Skeletal muscle cell (primary cell): ENCODE measurements around the gene SIRT5.

Source experiments
- DNase-seq: peaks from one replicate; pipeline ENCODE4 v3.0.0-alpha.2; 2010; ENCODE audit warnings: low read depth
- H3K4me3 ChIP-seq: 2 replicates; pipeline ENCODE4 v1.5.1; 2011; ENCODE audit warnings: low read depth, mild to moderate bottlenecking, control low read depth, low read length, moderate library complexity

Gene SIRT5

GRCh38 chr6:13577926-13578325 lies 3.5 kb downstream of the SIRT5 start:
- no peak overlapping the region for H3K4me3 ChIP-seq
- DNase-seq, result no peak

GRCh38 chr6:13579911-13580310 lies 5.5 kb downstream of the SIRT5 start:
- no peak overlapping the region for H3K4me3 ChIP-seq

GRCh38 chr6:13581700-13582229 lies 7.4 kb downstream of the SIRT5 start:
- no peak overlapping the region for H3K4me3 ChIP-seq
- no peak for DNase-seq

More at GRCh38 chr6:13579911-13580310, 5.5 kb downstream of the SIRT5 start:
- DNase-seq, result no peak

DNA sequence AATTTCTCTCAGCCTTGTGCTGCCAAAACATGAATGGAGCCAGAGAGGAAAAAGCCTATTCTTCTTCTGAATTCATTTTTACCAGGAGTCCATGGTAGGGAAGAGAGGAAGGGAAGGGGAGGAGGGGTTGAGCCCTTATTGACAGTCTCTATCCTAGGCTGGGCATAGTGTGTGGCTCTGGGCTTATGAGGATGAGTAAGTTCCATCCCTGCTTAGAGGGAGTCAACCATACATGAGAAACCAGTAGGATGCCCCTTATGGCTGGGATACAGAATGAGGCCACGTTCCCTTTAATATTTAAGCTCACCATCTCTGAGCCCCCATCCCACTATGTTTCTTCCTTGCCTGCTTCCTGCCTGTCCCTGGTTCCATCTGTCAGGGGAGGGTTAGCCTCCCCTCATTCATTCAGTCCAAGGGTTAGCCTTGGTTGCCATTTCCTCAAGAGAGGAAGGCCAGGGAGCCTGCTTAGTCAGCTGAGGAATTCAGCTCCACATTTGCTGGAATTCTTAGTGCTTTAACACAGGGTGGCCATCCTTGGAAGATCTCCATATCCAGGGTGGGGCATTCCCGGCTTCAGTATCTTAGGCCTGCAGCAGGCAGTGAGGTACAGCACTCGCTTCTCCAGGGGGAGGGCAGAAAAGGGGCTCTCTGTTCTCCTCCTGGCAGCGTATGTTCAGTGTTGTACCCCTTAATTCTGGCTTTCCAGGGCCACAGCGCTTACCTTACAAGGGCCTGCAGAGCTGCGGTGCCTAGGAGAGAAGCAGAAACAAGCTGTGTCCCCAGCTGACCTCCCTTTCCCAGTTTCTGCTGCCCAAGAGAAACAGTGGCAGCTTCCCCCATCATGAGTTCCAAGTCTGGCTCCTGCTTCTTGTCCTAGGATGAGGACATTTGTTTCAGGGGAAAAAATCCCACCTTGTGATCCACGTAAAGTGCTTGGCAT lies 12.5 kb downstream of the SIRT5 start:
- H3K4me3 ChIP-seq, result no peak overlapping the region
- DNase-seq, result no peak

DNA sequence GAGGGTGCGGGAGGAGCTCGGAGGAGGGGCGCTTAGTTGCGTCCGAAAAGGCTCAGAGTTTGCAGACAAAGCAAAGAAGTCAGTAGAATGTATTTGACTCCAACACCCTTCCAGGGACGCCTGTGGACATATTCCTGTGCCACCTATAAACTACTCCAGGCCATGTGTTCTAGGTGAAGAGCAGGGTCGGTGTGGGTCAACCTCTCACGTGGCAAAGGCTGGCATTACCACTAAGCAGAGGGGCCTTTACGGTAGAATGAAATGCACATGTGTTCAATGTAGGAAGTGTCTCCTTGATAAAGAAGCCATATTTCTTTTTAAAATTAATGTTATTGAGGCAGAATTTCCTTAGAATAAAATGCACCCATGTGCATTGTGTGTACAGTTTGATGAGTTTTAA lies 15.4 kb downstream of the SIRT5 start:
- no peak overlapping the region for H3K4me3 ChIP-seq
- DNase-seq, result no peak

DNA sequence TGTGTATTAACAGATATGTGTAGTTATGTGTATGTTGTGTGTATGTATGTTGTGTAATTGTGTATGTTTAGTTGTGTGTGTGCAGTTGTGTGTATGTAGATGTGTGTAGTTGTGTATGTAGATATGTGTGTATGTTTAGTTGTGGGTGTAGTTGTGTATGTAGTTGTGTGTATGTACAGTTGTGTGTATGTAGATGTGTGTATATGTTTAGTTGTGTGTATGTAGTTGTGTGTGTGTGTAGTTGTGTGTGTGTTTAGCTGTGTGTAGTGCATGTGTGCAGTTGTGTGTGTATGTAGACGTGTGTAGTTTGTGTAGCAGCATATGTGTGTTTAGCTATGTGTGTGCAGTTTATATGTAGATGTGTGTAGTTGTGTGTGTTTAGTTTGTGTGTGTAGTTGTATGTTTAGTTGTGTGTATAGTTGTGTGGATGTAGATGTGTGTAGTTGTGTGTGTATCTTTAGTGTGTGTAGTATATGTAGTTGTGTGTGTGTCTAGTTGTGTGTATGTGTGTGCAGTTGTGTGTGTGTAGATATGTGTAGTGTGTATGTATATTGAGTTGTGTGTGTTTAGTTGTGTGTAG lies 16.3 kb downstream of the SIRT5 start:
- DNase-seq, result no peak
- H3K4me3 ChIP-seq, result no peak overlapping the region

- no peak overlapping the region for H3K4me3 ChIP-seq
- no peak for DNase-seq
These were observed 17.0 kb downstream of the SIRT5 start for GRCh38 chr6:13591205-13591921.

- no peak for DNase-seq
- H3K4me3 ChIP-seq, result no peak overlapping the region
These were observed 18.7 kb downstream of the SIRT5 start for GRCh38 chr6:13593103-13593502.

GRCh38 chr6:13593720-13594119 lies 19.3 kb downstream of the SIRT5 start:
- H3K4me3 ChIP-seq, result no peak overlapping the region
- DNase-seq, result no peak

DNA sequence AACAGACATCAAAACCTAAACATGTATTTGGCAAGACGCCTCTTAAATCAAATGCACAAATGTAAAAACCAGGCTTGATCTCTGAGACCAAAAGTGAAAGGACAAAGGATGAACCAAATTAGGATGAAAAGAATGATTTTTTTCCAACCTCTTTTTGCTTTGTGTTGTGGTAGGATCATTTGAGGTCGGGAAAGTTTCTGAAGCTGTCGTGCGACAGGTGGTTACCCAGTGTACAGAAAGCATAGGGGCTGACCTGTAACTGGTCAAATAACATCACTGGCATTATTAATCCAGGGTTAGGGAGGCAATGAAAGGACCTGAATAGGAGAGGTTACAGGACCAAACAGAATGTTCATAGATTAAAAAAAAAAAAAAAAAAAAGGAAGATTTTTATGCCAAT lies 22.7 kb downstream of the SIRT5 start:
- DNase-seq, result no peak
- no peak overlapping the region for H3K4me3 ChIP-seq

DNA sequence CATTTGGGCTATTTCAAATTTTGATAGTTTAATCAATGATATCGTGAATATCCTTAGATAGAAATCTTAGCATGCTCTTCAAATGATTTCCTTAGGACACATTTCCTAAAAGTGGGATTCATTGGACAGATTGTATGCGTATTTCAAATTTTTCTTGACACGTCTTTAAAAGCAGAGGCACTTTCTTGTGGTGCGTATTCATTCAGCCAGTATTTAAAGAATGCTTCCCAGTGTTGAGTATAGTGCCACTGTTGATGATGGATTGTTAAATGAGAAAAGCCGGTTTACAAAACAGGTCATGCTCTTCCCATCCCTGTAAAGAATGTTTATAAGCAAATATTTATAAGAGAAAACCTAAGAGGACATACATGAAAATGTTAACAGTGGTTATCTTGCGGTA lies 25.6 kb downstream of the SIRT5 start:
- no peak for DNase-seq
- H3K4me3 ChIP-seq, result no peak overlapping the region

DNA sequence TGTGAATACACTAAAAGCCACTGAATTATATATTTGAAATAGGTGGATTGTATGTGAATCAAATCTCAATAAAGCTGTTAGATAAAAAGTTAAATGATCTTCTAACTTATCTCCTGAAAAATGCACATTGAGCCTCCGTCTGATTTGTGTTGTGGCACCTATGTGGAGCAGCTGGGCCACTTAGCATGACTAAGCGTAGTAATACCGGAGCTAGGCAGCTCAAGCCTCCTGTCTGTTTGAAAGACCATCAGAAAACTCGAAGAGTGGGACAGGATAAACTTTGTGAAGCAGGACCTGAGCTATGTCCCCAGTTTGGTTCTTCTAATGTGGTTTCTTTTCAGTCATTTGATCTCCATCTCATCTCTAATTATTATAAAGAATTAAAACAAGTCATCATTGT lies 29.7 kb downstream of the SIRT5 start:
- DNase-seq, result no peak
- H3K4me3 ChIP-seq, result no peak overlapping the region

GRCh38 chr6:13604546-13605416 lies 30.4 kb downstream of the SIRT5 start:
- H3K4me3 ChIP-seq, result no peak overlapping the region
- no peak for DNase-seq

GRCh38 chr6:13605634-13606033 lies 31.2 kb downstream of the SIRT5 start:
- H3K4me3 ChIP-seq, result no peak overlapping the region
- DNase-seq, result no peak

DNA sequence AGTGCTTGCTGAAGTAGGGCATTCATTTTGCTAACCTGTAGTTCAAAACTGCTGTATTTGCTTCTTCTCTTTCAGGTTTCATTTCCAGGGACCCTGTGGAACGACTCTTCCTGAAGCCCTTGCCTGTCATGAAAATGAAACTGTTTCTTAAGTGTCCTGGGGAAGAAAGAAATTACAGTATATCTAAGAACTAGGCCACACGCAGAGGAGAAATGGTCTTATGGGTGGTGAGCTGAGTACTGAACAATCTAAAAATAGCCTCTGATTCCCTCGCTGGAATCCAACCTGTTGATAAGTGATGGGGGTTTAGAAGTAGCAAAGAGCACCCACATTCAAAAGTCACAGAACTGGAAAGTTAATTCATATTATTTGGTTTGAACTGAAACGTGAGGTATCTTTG lies 37.3 kb downstream of the SIRT5 start:
- DNase-seq, result no peak
- H3K4me3 ChIP-seq, result no peak overlapping the region

GRCh38 chr6:13613029-13613594 lies 38.7 kb downstream of the SIRT5 start:
- H3K4me3 ChIP-seq, result no peak overlapping the region
- DNase-seq, result no peak

DNA sequence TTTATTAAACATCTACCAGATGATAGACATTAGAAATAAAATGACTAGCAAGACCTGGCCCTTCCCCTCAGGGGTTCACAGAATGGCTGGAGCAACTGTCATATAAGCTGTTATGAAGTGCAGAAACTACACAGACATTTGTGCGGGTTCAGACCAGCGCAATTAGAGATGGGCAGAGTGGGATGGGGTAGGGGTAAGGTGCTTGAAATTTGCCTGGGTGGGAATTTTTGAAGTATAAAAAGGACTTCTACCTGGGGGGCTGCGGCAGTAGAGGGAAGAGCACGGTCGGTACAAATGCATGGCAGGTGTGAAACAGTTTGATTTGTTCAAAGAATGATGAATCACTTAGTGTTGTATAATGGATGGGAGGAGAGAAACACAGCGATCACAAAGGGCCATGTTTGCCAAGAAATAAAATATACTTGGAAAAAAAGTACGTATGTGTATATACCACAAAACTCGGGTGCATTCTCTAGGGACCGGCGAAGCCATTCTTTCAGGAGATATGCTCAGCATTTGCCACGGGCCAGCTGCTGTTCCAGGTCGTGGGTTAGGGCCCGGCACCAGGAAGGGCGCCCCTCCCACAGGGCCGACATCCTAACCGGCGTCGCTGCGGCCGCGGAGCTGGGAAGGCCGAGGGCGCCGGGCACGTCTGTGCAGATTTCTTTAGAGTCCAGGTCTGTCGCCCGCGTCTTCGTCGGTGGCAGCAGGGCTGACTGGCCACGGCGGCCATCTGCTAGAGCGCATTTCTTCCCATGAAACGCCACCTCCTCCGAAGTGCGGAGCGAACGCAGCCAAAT lies 39.9 kb downstream of the SIRT5 start:
- peak; percentile 11 for DNase-seq
- H3K4me3 ChIP-seq, result peak overlapping the region; percentile 71
